Posterior cingulate gyrus (tissue), 11 donors: ENCODE measurements around the gene MRFAP1.

ENCODE experiments used
- DNase-seq, 10 donors: peaks; one replicate each; pipeline versions ENCODE4 v3.0.0 to v3.0.0-alpha.2; 2020 to 2021; ENCODE audit warnings: mixed read lengths in 3 of 10
- intact Hi-C: fragments of 100-400 bp; cut with DNase I; formaldehyde crosslinking; loops from one replicate; pipeline ENCODE4 v1.15.1; 2023

Gene MRFAP1

GRCh38 chr4:6640292-6641163, at the start of gene MRFAP1:
TSS of gene MRFAP1 (plus strand) at chr4:6640685. CDS start at chr4:6640863, 178 bp downstream.
- intact Hi-C loops = loop anchor here (2.0 kb wide), 2 partner anchors 32 to 68 kb away; partner anchors contain the start of gene MRFAP1L1
- peak; percentile 85 to 99 (median 90) for DNase-seq

- DNase-seq = peak in 1 of 10 donors; percentile 40
- intact Hi-C loops = no loop called here
These were observed 49.2 kb upstream of the MRFAP1 start for GRCh38 chr4:6591313-6591712.

GRCh38 chr4:6591781-6592180, 48.7 kb upstream of the MRFAP1 start:
- DNase-seq = peak in 1 of 10 donors; percentile 52
- intact Hi-C loops = no loop called here

GRCh38 chr4:6592804-6593563, 47.5 kb upstream of the MRFAP1 start:
- DNase-seq = peak in 1 of 10 donors; percentile 71
- intact Hi-C loops = no loop called here

GRCh38 chr4:6594341-6594740, 46.1 kb upstream of the MRFAP1 start:
- intact Hi-C loops = no loop called here
- peak in 1 of 10 donors; percentile 67 for DNase-seq

- intact Hi-C loops = no loop called here
- DNase-seq = peak in 1 of 10 donors; percentile 46
These were observed 45.6 kb upstream of the MRFAP1 start for GRCh38 chr4:6594826-6595355.

- DNase-seq = no peak
- intact Hi-C loops = no loop called here
These were observed 44.5 kb upstream of the MRFAP1 start for GRCh38 chr4:6595897-6596537.

GRCh38 chr4:6596948-6597347, 43.5 kb upstream of the MRFAP1 start:
- no peak for DNase-seq
- intact Hi-C loops = no loop called here

- intact Hi-C loops = no loop called here
- no peak for DNase-seq
These were observed 42.4 kb upstream of the MRFAP1 start for GRCh38 chr4:6598127-6598526.

GRCh38 chr4:6598641-6599040, 41.8 kb upstream of the MRFAP1 start:
- intact Hi-C loops = no loop called here
- no peak for DNase-seq

GRCh38 chr4:6601661-6602250, 38.7 kb upstream of the MRFAP1 start:
- intact Hi-C loops = no loop called here

GRCh38 chr4:6602289-6602688, 38.2 kb upstream of the MRFAP1 start:
- intact Hi-C loops = no loop called here
- no peak for DNase-seq

More at GRCh38 chr4:6601661-6602250, 38.7 kb upstream of the MRFAP1 start:
- DNase-seq = no peak

GRCh38 chr4:6603128-6603527, 37.4 kb upstream of the MRFAP1 start:
- intact Hi-C loops = no loop called here
- DNase-seq = no peak

- intact Hi-C loops = no loop called here
- DNase-seq = no peak
These were observed 35.4 kb upstream of the MRFAP1 start for GRCh38 chr4:6605114-6605513.

- DNase-seq = no peak
- intact Hi-C loops = no loop called here
These were observed 34.9 kb upstream of the MRFAP1 start for GRCh38 chr4:6605605-6606004.

GRCh38 chr4:6606465-6607235, 33.8 kb upstream of the MRFAP1 start:
- intact Hi-C loops = no loop called here
- DNase-seq = peak in 2 of 10 donors; percentile 59 to 65

- intact Hi-C loops = no loop called here
- peak in 4 of 10 donors; percentile 16 to 81 (median 61) for DNase-seq
These were observed 33.0 kb upstream of the MRFAP1 start for GRCh38 chr4:6607368-6608055.

- DNase-seq = peak in 9 of 10 donors; percentile 23 to 94 (median 60)
- intact Hi-C loops = no loop called here
These were observed 31.6 kb upstream of the MRFAP1 start for GRCh38 chr4:6608758-6609414.
